ENCODE results near the gene DIPK1B. TPM values are rescaled to one million over a fixed set of nuclear protein-coding genes. Genes with fewer than 3 reads are reported as not detected.

Gene DIPK1B
- total and polyA plus RNA-seq, 10 of the 15 experiments (the other 5 are each of a cell fraction or from before 2014, with no cell fraction given), result 0.08 to 0.28 (median 0.13) TPM; not detected in 3

GRCh38 chr9:136707849-136708517 lies 4.4 kb upstream of the DIPK1B start:
- Histone ChIP-seq H3K9me3 (replicated peaks; ENCODE audit: control insufficient read depth, insufficient read depth, low read length) (no peaks in the 10 kb centered on the region), H3K4me1 (ENCODE audit: control insufficient read depth, insufficient read depth, low read length) (peaks cover 4% of the 10 kb centered on the region; the same call in 1 of the 2 replicates), H3K36me3 (ENCODE audit: control insufficient read depth in 2 of 2, insufficient read depth in 2 of 2, low read length in 1 of 2) (no peaks in the 10 kb centered on the region), H3K79me2 (ENCODE audit: control insufficient read depth, insufficient read depth, low read length) (no peaks in the 10 kb centered on the region), H3K4me2 (ENCODE audit: control insufficient read depth, insufficient read depth) (no peak overlapping the region), H3K4me3 (no peak overlapping the region), H4K20me1 (ENCODE audit: control insufficient read depth, insufficient read depth) (no peaks in the 10 kb centered on the region), H3K27me3 (replicated peaks in 1 of 2; ENCODE audit: control insufficient read depth in 2 of 2, insufficient read depth in 2 of 2, low read length in 1 of 2) (peaks cover 0 to 4% of the 10 kb centered on the region in 2 experiments; a peak in 3 of 4 replicates), H3K9ac (ENCODE audit: control insufficient read depth, insufficient read depth, low read length) (no peak overlapping the region), H3K27ac (ENCODE audit: control insufficient read depth, insufficient read depth) (no peak overlapping the region), H2AFZ (ENCODE audit: control insufficient read depth, low read depth, low read length) (no peak overlapping the region)
- ATAC-seq, result no peak
- CTCF ChIA-PET, result interaction anchor here (0.7 to 0.9 kb wide), 2 partner anchors 19 to 327 kb away, joined by 3 read pairs; no protein-coding TSS in a partner anchor
- 47% methylated on average over 22 of the region's 22 CpGs for WGBS (ENCODE audit: insufficient coverage, insufficient replicate concordance, low lambda C conversion rate, missing lambda C conversion rate)
- no peak for FAIRE-seq
- SMC1A ChIA-PET (ENCODE audit: uncharacterized antibody, unreplicated experiment), result no interaction called here
- POLR2A ChIA-PET, result no interaction called here
- DNase-seq (ENCODE audit: low read depth, low spot score), result no peak
- in situ Hi-C loops (cut with MboI), result no loop called here
- RAD21 ChIA-PET (ENCODE audit: unreplicated experiment), result no interaction called here
- BruUV-seq (replicated peaks), result no TSS peak
- intact Hi-C loops (cut with micrococcal nuclease; ENCODE audit: unreplicated experiment), result no loop called here
- TF ChIP-seq MTA3 (IDR thresholded peaks at IDR 0.05; ENCODE audit: borderline replicate concordance, low read length) (no peak), BCLAF1 (IDR thresholded peaks at IDR 0.05) (no peak), ZNF384 (IDR thresholded peaks at IDR 0.05; ENCODE audit: borderline replicate concordance, low read depth, low read length) (no peak), SMAD5 (IDR thresholded peaks at IDR 0.05; ENCODE audit: low read depth) (no peak), NFIC (IDR thresholded peaks at IDR 0.05; ENCODE audit: low read depth, low read length) (no peak), HDAC6 (IDR thresholded peaks at IDR 0.05; ENCODE audit: unreplicated experiment) (no peak), MTA2 (IDR thresholded peaks at IDR 0.05; ENCODE audit: low read depth) (no peak), BRCA1 (IDR thresholded peaks at IDR 0.05; ENCODE audit: low read depth, low read length) (no peak)

Data from GM12878 (cell line).